ENCODE data around the gene S1PR4. TPM values are rescaled to one million over a fixed set of nuclear protein-coding genes. Genes with fewer than 3 reads are reported as not detected.
A peak's percentile ranks its signal among the peaks of the same experiment; 100 is the strongest.

The S1PR4 gene
- total and polyA plus RNA-seq, 9 of the 15 experiments (the other 6 are each of a cell fraction or from before 2014, with no cell fraction given), result 0.27 TPM; not detected in 8

DNA sequence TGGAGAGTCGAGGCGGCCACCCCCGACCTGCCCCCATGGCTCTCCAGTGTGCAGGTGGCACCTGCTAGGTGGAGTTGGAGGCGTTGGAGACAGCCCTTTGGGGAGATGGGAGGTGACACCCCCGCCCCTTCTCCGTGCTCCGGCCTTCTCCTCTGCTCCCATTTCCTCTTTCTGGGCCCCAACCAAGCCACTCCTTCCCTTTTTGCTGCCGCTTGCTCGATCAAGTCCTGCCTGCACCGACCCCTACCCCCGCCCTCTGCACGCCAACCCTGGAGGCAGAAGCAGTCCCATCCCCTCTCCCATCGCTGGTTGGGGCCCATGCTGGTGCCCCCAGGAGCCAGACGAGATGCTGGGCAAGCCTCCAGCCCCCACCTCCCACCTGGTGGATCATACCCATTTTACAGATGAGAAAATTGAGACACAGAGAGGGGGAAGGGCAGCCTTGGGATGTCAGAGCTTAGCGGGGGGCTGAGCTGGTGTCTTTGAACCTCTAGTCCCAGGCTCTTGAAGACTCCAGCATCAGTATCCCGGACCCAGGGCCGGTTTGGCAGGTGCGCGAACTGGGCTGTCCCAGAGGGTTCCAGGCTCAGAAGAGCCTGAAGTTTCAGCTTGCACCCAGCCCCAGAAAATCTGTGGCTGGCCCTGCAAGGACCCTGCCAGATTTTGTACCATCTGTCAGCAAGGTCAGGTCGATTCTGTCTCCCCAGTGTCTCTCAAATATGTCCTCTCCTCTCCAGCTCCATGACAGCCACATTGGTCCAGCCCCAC lies 32.5 kb upstream of the S1PR4 start (continued):
- TF ChIP-seq, protein P1, sequence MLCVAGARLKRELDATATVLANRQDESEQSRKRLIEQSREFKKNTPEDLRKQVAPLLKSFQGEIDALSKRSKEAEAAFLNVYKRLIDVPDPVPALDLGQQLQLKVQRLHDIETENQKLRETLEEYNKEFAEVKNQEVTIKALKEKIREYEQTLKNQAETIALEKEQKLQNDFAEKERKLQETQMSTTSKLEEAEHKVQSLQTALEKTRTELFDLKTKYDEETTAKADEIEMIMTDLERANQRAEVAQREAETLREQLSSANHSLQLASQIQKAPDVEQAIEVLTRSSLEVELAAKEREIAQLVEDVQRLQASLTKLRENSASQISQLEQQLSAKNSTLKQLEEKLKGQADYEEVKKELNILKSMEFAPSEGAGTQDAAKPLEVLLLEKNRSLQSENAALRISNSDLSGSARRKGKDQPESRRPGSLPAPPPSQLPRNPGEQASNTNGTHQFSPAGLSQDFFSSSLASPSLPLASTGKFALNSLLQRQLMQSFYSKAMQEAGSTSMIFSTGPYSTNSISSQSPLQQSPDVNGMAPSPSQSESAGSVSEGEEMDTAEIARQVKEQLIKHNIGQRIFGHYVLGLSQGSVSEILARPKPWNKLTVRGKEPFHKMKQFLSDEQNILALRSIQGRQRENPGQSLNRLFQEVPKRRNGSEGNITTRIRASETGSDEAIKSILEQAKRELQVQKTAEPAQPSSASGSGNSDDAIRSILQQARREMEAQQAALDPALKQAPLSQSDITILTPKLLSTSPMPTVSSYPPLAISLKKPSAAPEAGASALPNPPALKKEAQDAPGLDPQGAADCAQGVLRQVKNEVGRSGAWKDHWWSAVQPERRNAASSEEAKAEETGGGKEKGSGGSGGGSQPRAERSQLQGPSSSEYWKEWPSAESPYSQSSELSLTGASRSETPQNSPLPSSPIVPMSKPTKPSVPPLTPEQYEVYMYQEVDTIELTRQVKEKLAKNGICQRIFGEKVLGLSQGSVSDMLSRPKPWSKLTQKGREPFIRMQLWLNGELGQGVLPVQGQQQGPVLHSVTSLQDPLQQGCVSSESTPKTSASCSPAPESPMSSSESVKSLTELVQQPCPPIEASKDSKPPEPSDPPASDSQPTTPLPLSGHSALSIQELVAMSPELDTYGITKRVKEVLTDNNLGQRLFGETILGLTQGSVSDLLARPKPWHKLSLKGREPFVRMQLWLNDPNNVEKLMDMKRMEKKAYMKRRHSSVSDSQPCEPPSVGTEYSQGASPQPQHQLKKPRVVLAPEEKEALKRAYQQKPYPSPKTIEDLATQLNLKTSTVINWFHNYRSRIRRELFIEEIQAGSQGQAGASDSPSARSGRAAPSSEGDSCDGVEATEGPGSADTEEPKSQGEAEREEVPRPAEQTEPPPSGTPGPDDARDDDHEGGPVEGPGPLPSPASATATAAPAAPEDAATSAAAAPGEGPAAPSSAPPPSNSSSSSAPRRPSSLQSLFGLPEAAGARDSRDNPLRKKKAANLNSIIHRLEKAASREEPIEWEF (CRISPR knock-in tag; IDR thresholded peaks at IDR 0.05), result no peak
- TF ChIP-seq ETV5 (CRISPR knock-in tag; IDR thresholded peaks at IDR 0.05; ENCODE audit: low read depth) (0 out of 2 replicates have a peak, but pooled peaks have one; percentile 20), ZNF764 (CRISPR knock-in tag; IDR thresholded peaks at IDR 0.05; ENCODE audit: low read depth) (no peak), HDAC2 (IDR thresholded peaks at IDR 0.05) (peak; percentile 11; the same call in 1 of the 2 replicates), KDM1A (IDR thresholded peaks at IDR 0.05) (peak; percentile 16 to 55), ZBTB8A (IDR thresholded peaks at IDR 0.05; ENCODE audit: partially characterized antibody) (no peak), CHD4 (IDR thresholded peaks at IDR 0.05; ENCODE audit: insufficient read depth, insufficient replicate concordance, low read depth, low read length, poor library complexity, severe bottlenecking) (peak; percentile 98), ZC3H11A (IDR thresholded peaks at IDR 0.05; ENCODE audit: low read depth, low read length) (no peak), PHB (CRISPR knock-in tag; IDR thresholded peaks at IDR 0.05) (no peak), ESRRB (CRISPR knock-in tag; IDR thresholded peaks at IDR 0.05; ENCODE audit: borderline replicate concordance) (no peak), TEAD4 (IDR thresholded peaks at IDR 0.05; ENCODE audit: low read length) (no peak), TEAD4 (CRISPR knock-in tag; IDR thresholded peaks at IDR 0.05; ENCODE audit: borderline replicate concordance) (no peak), RFX5 (IDR thresholded peaks at IDR 0.05; ENCODE audit: low read depth, low read length) (no peak), ADNP (tag; IDR thresholded peaks at IDR 0.05) (peak; percentile 92), ZNF778 (CRISPR knock-in tag; IDR thresholded peaks at IDR 0.05) (no peak), PCBP1 (IDR thresholded peaks at IDR 0.05; ENCODE audit: low read depth, low read length, poor library complexity, severe bottlenecking) (peak; percentile 13), TGIF2 (CRISPR knock-in tag; IDR thresholded peaks at IDR 0.05) (no peak), HMG20A (CRISPR knock-in tag; conservative IDR thresholded peaks at IDR 0.05) (no peak)
- TF ChIP-seq, protein P2, sequence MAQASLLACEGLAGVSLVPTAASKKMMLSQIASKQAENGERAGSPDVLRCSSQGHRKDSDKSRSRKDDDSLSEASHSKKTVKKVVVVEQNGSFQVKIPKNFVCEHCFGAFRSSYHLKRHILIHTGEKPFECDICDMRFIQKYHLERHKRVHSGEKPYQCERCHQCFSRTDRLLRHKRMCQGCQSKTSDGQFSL (CRISPR knock-in tag; IDR thresholded peaks at IDR 0.05), result 0 out of 2 replicates have a peak, but pooled peaks have one; percentile 24
- TF ChIP-seq, protein P2 (tag; IDR thresholded peaks at IDR 0.05), result no peak
- TF ChIP-seq, protein P3, sequence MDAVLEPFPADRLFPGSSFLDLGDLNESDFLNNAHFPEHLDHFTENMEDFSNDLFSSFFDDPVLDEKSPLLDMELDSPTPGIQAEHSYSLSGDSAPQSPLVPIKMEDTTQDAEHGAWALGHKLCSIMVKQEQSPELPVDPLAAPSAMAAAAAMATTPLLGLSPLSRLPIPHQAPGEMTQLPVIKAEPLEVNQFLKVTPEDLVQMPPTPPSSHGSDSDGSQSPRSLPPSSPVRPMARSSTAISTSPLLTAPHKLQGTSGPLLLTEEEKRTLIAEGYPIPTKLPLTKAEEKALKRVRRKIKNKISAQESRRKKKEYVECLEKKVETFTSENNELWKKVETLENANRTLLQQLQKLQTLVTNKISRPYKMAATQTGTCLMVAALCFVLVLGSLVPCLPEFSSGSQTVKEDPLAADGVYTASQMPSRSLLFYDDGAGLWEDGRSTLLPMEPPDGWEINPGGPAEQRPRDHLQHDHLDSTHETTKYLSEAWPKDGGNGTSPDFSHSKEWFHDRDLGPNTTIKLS (IDR thresholded peaks at IDR 0.05; ENCODE audit: borderline replicate concordance, low read depth), result no peak

Measured in K562 (cell line).